Ovary (tissue), 3 donors: ENCODE results near the gene C1QTNF4.

Experiments
- EP300 ChIP-seq: sonication (generic); formaldehyde crosslinking; IDR thresholded peaks from one replicate; pipeline ENCODE4 v1.6.1; 2017; ENCODE audit warnings: antibody characterized with exemption
- POLR2A ChIP-seq: fragments of 450-650 bp; IDR thresholded peaks from one replicate; pipeline ENCODE4 v1.6.1; 2017; ENCODE audit warnings: antibody characterized with exemption, mild to moderate bottlenecking, moderate library complexity
- TF ChIP-seq, protein P1 (sequence below), 3 donors: fragments of 450-650 bp in 2 of 3; fragments of 200-600 bp in 1 of 3; IDR thresholded peaks; one replicate each; pipeline versions ENCODE4 v1.5.1 to v1.8.0; 2016 to 2022; ENCODE audit warnings: antibody characterized with exemption in 3 of 3, mild to moderate bottlenecking in 1 of 3
- donor health status: DM: no; HTN: no; CAD: no.

DNA sequence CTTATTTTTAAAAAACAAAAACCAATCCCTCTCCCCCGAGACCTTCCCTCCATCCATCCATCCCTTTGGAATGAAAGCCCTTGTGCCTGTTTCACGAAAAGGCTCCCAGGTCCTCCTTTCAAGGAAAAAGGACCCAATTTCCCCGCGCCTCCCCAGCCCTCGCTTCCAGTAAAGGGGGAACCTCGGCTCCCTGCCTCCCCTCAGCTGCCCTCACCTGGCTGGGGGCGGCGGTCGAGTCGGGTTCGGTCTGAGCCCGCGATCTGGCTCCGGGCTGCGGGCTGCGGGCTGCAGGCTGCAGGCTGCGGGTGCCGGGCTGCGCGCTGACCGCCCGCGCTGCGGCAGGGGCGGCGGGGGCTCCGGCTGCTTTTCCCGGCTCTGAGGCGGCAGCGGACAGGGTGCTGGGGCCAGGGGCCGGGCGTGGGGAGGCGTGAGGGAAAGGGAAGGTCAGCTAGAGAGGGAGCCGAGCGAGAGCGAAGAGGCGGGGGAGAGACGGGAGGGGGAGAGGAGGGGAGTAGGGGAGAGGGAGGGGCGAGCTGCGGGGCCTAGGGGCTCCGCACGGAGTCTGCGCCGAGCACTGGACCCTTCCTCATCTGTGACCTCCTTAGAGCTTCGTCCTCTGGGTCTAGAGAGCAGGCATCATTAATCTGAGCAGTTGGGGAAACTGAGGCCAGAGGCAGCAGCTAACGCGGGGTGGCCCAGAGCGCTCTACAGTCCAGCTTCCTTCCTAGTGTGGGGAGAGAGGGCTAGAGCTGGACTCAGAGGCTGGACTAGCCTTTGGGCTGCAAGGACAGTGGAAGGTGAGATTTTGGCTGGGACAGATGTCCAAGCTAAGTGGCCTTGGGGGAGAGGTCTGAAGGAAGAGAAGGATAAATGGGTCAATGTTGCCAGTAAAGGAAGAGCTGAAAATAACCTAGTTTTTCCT, at the start of gene C1QTNF4:
- TF ChIP-seq, protein P1, sequence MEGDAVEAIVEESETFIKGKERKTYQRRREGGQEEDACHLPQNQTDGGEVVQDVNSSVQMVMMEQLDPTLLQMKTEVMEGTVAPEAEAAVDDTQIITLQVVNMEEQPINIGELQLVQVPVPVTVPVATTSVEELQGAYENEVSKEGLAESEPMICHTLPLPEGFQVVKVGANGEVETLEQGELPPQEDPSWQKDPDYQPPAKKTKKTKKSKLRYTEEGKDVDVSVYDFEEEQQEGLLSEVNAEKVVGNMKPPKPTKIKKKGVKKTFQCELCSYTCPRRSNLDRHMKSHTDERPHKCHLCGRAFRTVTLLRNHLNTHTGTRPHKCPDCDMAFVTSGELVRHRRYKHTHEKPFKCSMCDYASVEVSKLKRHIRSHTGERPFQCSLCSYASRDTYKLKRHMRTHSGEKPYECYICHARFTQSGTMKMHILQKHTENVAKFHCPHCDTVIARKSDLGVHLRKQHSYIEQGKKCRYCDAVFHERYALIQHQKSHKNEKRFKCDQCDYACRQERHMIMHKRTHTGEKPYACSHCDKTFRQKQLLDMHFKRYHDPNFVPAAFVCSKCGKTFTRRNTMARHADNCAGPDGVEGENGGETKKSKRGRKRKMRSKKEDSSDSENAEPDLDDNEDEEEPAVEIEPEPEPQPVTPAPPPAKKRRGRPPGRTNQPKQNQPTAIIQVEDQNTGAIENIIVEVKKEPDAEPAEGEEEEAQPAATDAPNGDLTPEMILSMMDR (IDR thresholded peaks at IDR 0.05): no peak
- TF ChIP-seq EP300 (no peak), POLR2A (no peak)
